H4 (cell line): ENCODE results near the gene PHF21B. TPM values are rescaled to one million over a fixed set of nuclear protein-coding genes. Genes with fewer than 3 reads are reported as not detected.

Experiments
- DNase-seq: peaks from one replicate; pipeline ENCODE4 v3.0.0-alpha.2; 2015; ENCODE audit warnings: low spot score
- total RNA-seq: library from RNA; depleted of rRNA; stranded (reverse); fragments of >200 nt; shearing (Covaris generic); gene quantifications from 2 replicates; pipeline ENCODE4 v1.2.3, GENCODE V29; 2014; rRNA removed

PHF21B gene
- total RNA-seq, 1 experiment from 2014 or later, result 0.66 TPM

- no peak for DNase-seq
Measured at GRCh38 chr22:44842417-44842816, 167.4 kb downstream of the PHF21B start.

- no peak for DNase-seq
Measured at GRCh38 chr22:44840611-44841322, 169.0 kb downstream of the PHF21B start.

GRCh38 chr22:44839721-44840120 lies 170.1 kb downstream of the PHF21B start:
- DNase-seq, result no peak

- DNase-seq, result no peak
Measured at GRCh38 chr22:44839061-44839460, 170.7 kb downstream of the PHF21B start.

- no peak for DNase-seq
Measured at GRCh38 chr22:44838316-44839016, 171.3 kb downstream of the PHF21B start.

GRCh38 chr22:44837481-44837880 lies 172.3 kb downstream of the PHF21B start:
- no peak for DNase-seq

GRCh38 chr22:44834065-44834464 lies 175.7 kb downstream of the PHF21B start:
- DNase-seq, result no peak

- DNase-seq, result no peak
Measured at GRCh38 chr22:44831885-44832284, 177.9 kb downstream of the PHF21B start.

Other genes with a start within 250 kb of the PHF21B start
- gene NUP50, start 153.9 kb upstream of the PHF21B start, total RNA-seq, result 32.1 and 34.6 TPM in 2 replicates
- 76.7 and 97.2 TPM in 2 replicates for gene KIAA0930, start 230.9 kb upstream of the PHF21B start, total RNA-seq